Colonic mucosa (tissue), 4 donors: Measurements from ENCODE around the gene MAGEA1. TPM values are rescaled to one million over a fixed set of nuclear protein-coding genes. Genes with fewer than 3 reads are reported as not detected.
"Not testable (repeated sequence)": the region's sequence is repeated elsewhere in the genome, so short reads cannot be mapped to it uniquely, and the experiment has no call there.

Experiments used
- DNase-seq: peaks from one replicate; pipeline ENCODE4 v3.0.0-alpha.2; 2020
- H3K27ac ChIP-seq: fragments of 200-600 bp; one replicate; pipeline ENCODE4 v1.8.0; 2021
- H3K27me3 ChIP-seq: fragments of 200-600 bp; one replicate; pipeline ENCODE4 v1.8.0; 2021
- H3K36me3 ChIP-seq: fragments of 200-600 bp; one replicate; pipeline ENCODE4 v1.8.0; 2021
- H3K4me1 ChIP-seq: fragments of 200-600 bp; one replicate; pipeline ENCODE4 v1.8.0; 2021; ENCODE audit warnings: mild to moderate bottlenecking
- H3K4me3 ChIP-seq: fragments of 200-600 bp; one replicate; pipeline ENCODE4 v1.8.0; 2021
- H3K9ac ChIP-seq, 2 donors: one replicate each; pipeline ENCODE4 v1.7.0; 2013; ENCODE audit warnings: control low read depth in 2 of 2, low read depth in 2 of 2, low read length in 2 of 2
- H3K9me3 ChIP-seq: fragments of 200-600 bp; one replicate; pipeline ENCODE4 v1.8.0; 2021
- intact Hi-C: fragments of 100-400 bp; cut with DNase I; formaldehyde crosslinking; loops from one replicate; pipeline ENCODE4 v1.14.1; 2022
- total RNA-seq, 2 donors: library from RNA; stranded (reverse); fragmentation: NEBNext Ultra II Directional in 1 of 2; extraction: Animal tissue kit (Norgen Biotek cat#: 25700) in 1 of 2; gene quantifications; one replicate each; pipeline ENCODE4 v1.2.1, GENCODE V29; 2021
- TF ChIP-seq, protein P1 (sequence below): fragments of 200-600 bp; IDR thresholded peaks from one replicate; pipeline ENCODE4 v1.8.0; 2022; ENCODE audit warnings: antibody characterized with exemption, mild to moderate bottlenecking
- donor health status: healthy.
- donor health status: DM: no; HTN: no; CAD: no.
- donor health status: DM: no; HTN: no; CAD: no.

The MAGEA1 gene, protein sequence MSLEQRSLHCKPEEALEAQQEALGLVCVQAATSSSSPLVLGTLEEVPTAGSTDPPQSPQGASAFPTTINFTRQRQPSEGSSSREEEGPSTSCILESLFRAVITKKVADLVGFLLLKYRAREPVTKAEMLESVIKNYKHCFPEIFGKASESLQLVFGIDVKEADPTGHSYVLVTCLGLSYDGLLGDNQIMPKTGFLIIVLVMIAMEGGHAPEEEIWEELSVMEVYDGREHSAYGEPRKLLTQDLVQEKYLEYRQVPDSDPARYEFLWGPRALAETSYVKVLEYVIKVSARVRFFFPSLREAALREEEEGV
- not detected for total RNA-seq

GRCh38 chrX:153179131-153179530, at the start of gene MAGEA1:
Gene MAGEA1, plus strand, starts transcription at chrX:153179284. Its CDS starts 3,106 bp downstream, at chrX:153182390.
- no peak for DNase-seq
- intact Hi-C loops: no loop called here
- Histone ChIP-seq H3K36me3 (no peaks in the 10 kb centered on the region), H3K27me3 (no peaks in the 10 kb centered on the region), H3K4me1 (no peaks in the 10 kb centered on the region), H3K27ac (no peak within 1 kb of the TSS), H3K4me3 (no peak within 1 kb of the TSS), H3K9me3 (no peaks in the 10 kb centered on the region), H3K9ac (no peak within 1 kb of the TSS)
- TF ChIP-seq, protein P1, sequence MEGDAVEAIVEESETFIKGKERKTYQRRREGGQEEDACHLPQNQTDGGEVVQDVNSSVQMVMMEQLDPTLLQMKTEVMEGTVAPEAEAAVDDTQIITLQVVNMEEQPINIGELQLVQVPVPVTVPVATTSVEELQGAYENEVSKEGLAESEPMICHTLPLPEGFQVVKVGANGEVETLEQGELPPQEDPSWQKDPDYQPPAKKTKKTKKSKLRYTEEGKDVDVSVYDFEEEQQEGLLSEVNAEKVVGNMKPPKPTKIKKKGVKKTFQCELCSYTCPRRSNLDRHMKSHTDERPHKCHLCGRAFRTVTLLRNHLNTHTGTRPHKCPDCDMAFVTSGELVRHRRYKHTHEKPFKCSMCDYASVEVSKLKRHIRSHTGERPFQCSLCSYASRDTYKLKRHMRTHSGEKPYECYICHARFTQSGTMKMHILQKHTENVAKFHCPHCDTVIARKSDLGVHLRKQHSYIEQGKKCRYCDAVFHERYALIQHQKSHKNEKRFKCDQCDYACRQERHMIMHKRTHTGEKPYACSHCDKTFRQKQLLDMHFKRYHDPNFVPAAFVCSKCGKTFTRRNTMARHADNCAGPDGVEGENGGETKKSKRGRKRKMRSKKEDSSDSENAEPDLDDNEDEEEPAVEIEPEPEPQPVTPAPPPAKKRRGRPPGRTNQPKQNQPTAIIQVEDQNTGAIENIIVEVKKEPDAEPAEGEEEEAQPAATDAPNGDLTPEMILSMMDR: no peak

GRCh38 chrX:153132924-153133323, 46.2 kb upstream of the MAGEA1 start:
- DNase-seq, intact Hi-C loops, H3K27me3 ChIP-seq, H3K27ac ChIP-seq, H3K4me1 ChIP-seq, H3K9me3 ChIP-seq, H3K36me3 ChIP-seq, H3K4me3 ChIP-seq, H3K9ac ChIP-seq: not testable (repeated sequence)

DNA sequence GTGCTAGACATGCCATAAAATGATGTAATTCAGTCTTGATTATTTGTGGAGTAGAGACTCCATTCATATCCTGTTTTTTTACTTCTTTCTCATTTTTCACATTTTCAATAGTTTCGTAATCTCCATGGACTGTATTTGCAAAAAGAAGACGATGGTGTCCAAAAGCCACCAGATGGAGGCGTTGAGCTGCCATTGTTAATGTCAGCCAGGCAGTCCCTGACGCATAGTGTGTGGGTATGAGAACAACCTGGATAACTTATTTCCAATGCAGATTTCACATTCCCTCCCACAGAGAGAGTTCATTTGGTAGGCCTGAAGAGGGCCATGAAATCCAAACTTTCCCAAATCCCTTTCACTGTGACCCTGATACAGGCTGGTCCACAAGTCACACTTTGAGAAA, 40.0 kb upstream of the MAGEA1 start:
- H3K36me3 ChIP-seq, H3K27me3 ChIP-seq, H3K4me1 ChIP-seq, H3K4me3 ChIP-seq, DNase-seq, H3K9me3 ChIP-seq, intact Hi-C loops, H3K9ac ChIP-seq, H3K27ac ChIP-seq: not testable (repeated sequence)

GRCh38 chrX:153146288-153146687, 32.8 kb upstream of the MAGEA1 start:
- H3K27ac ChIP-seq, H3K4me1 ChIP-seq, H3K9ac ChIP-seq, H3K4me3 ChIP-seq, DNase-seq, intact Hi-C loops, H3K36me3 ChIP-seq, H3K9me3 ChIP-seq, H3K27me3 ChIP-seq: not testable (repeated sequence)

DNA sequence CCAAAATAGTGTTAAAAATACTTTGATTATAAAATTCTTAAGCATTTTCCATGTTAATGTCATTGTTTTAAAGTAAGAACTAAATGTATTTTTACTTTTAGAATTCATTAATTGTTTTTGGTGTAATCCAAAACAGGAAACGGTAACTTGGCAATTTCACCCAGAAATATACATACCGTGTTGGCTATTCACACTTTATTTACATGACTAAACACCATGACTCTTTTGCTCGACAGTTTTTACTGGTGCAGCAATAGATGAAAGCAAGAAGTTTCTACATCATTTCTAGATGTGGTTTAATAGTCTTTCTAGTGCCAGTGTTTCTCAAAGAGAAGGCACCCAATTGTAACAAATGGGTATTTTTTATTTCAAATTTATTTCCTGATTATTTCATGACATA, 25.6 kb upstream of the MAGEA1 start:
- TF ChIP-seq, protein P1: no peak
- no peaks in the 10 kb centered on the region for H3K27me3 ChIP-seq

GRCh38 chrX:153157450-153157849, 21.6 kb upstream of the MAGEA1 start:
- DNase-seq: no peak
- Histone ChIP-seq H3K4me3 (no peak overlapping the region), H3K27ac (no peak overlapping the region), H3K36me3 (no peaks in the 10 kb centered on the region), H3K9me3 (no peaks in the 10 kb centered on the region), H3K4me1 (no peaks in the 10 kb centered on the region), H3K9ac (no peak overlapping the region), H3K27me3 (no peaks in the 10 kb centered on the region)
- TF ChIP-seq, protein P1: no peak
- intact Hi-C loops: no loop called here

More for the DNA sequence above, 25.6 kb upstream of the MAGEA1 start:
- intact Hi-C loops: no loop called here
- Histone ChIP-seq H3K27ac (no peak overlapping the region), H3K4me1 (no peaks in the 10 kb centered on the region), H3K9me3 (no peaks in the 10 kb centered on the region), H3K36me3 (no peaks in the 10 kb centered on the region), H3K4me3 (no peak overlapping the region), H3K9ac (no peak overlapping the region)
- DNase-seq: no peak

DNA sequence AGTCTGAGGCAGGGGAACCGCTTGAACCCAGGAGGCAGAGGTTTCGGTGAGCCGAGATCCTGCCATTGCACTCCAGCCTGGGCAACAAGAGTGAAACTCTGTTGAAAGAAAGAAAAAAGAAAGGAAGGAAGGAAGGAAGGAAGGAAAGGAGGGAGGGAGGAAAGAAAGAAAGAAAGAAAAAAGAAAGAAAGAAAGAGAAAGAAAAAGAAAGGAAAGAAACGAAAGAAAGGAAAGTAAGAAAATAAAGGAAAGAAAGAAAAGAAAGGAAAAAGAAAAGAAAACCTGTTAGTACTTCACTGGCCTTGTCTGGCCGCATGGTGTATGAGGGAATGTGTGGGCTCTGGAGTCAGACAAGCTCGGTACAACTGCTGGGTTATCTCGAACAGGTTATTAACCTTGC, 20.8 kb upstream of the MAGEA1 start:
- intact Hi-C loops: no loop called here
- no peak overlapping the region for H3K9ac ChIP-seq
- no peak overlapping the region for H3K27ac ChIP-seq
- no peak overlapping the region for H3K4me3 ChIP-seq
- no peaks in the 10 kb centered on the region for H3K36me3 ChIP-seq
- no peaks in the 10 kb centered on the region for H3K4me1 ChIP-seq
- no peaks in the 10 kb centered on the region for H3K27me3 ChIP-seq
- no peak for DNase-seq
- no peaks in the 10 kb centered on the region for H3K9me3 ChIP-seq
- TF ChIP-seq, protein P1: no peak
